ENCODE data around the gene PRRC2B.
"Not testable (repeated sequence)": the region's sequence is repeated elsewhere in the genome, so short reads cannot be mapped to it uniquely, and the experiment has no call there.

The PRRC2B gene

GRCh38 chr9:131545003-131545785 lies 151.3 kb downstream of the PRRC2B start, which contains the start of gene PRRT1B:
Gene PRRT1B, plus strand, starts transcription at chr9:131545523. Its CDS starts 93 bp downstream, at chr9:131545616.
- no peak for DNase-seq (ENCODE audit: low read depth)

DNA sequence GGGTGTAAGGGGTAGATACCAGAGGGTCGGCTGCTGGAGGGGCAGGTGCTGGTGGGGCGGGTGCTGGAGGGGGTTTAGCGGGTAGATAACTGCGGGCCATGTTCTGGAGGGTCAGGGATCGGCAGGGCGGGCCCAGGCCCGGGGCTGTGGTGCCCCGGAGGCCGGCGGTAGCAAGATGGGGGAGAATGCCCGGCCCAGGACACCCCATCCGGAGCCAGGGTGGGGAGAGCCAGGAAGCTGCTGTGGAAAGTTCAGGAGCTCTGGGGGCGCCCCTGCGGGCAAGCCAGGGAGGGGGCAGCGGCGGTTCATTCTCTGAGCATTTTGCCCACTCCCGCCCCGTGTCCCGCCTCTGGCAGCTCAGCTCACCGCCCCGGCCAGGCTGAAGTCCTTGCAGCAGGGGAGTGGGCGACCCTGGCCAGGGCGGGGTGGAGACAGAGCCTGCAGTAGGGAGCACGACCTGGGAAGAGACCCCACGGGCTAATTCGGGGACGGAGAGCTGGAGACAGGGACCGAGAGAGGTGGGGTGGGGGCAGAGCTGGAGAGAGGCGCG lies 152.0 kb downstream of the PRRC2B start:
- no peak for DNase-seq (ENCODE audit: low read depth)

GRCh38 chr9:131546336-131547084 lies 152.6 kb downstream of the PRRC2B start:
- no peak for DNase-seq (ENCODE audit: low read depth)

- DNase-seq (ENCODE audit: low read depth) = not testable (repeated sequence)
These were observed 155.3 kb downstream of the PRRC2B start for GRCh38 chr9:131549186-131549585.

Data from non-pigmented ciliary epithelial cell (primary cell).